PC-3 (cell line): ENCODE results near the gene NTM. TPM values are rescaled to one million over a fixed set of nuclear protein-coding genes. Genes with fewer than 3 reads are reported as not detected.

Experiments used
- ATAC-seq: fragments of 200-7000 bp; cut with Tn5 transposase; 2 replicates; pipeline ENCODE4 v1.9.1; 2020; ENCODE audit warnings: mild to moderate bottlenecking, moderate library complexity
- BruUV-seq: library from RNA; stranded (reverse); fragments of 400-500 nt; replicated peaks from 2 replicates; lab custom pipeline; 2021; lab: Mats Ljungman, UMichigan
- CTCF ChIA-PET: fragments of 300-600 bp; sonication (Branson Sonifier 250); formaldehyde crosslinking; loops from one replicate; lab custom pipeline; 2022; ENCODE audit warnings: antibody characterized with exemption; lab: Charles Lee
- POLR2A ChIA-PET: fragments of 300-600 bp; sonication (Branson Sonifier 250); formaldehyde crosslinking; loops from one replicate; lab custom pipeline; 2022; ENCODE audit warnings: antibody characterized with exemption; ENCODE audit not compliant: unreplicated experiment; lab: Charles Lee
- DNase-seq: peaks from one replicate; pipeline ENCODE4 v3.0.0-alpha.2; 2015
- H2AFZ ChIP-seq: fragments of 300-600 bp; sonication (generic); 2 replicates; pipeline ENCODE4 v1.6.0; 2016; ENCODE audit warnings: antibody characterized with exemption, low read length
- H3F3A ChIP-seq: fragments of 300-600 bp; sonication (generic); one replicate; pipeline ENCODE4 v1.6.0; 2017; ENCODE audit warnings: antibody characterized with exemption, low read length, control low read depth, mild to moderate bottlenecking; ENCODE audit not compliant: unreplicated experiment
- H3K27ac ChIP-seq: fragments of 300-600 bp; sonication (generic); 2 replicates; pipeline ENCODE4 v1.5.1; 2016; ENCODE audit warnings: mild to moderate bottlenecking, low read length
- H3K27me3 ChIP-seq: fragments of 300-600 bp; sonication (generic); 2 replicates; pipeline ENCODE4 v1.6.1; 2016; ENCODE audit warnings: low read length, mixed read lengths
- H3K36me3 ChIP-seq: fragments of 300-600 bp; sonication (generic); 2 replicates; pipeline ENCODE4 v1.6.1; 2016; ENCODE audit warnings: low read depth, mixed run types, low read length, mixed read lengths
- H3K4me1 ChIP-seq: fragments of 300-600 bp; sonication (generic); 2 replicates; pipeline ENCODE4 v1.5.1; 2016; ENCODE audit warnings: low read length; ENCODE audit not compliant: insufficient read depth
- H3K4me2 ChIP-seq: fragments of 300-600 bp; sonication (generic); 2 replicates; pipeline ENCODE4 v1.6.0; 2016; ENCODE audit warnings: low read length
- H3K4me3 ChIP-seq: fragments of 300-600 bp; sonication (generic); 2 replicates; pipeline ENCODE4 v1.5.1; 2016; ENCODE audit warnings: mild to moderate bottlenecking, low read length, mixed read lengths
- H3K79me2 ChIP-seq: fragments of 300-600 bp; sonication (generic); 2 replicates; pipeline ENCODE4 v1.6.1; 2017; ENCODE audit warnings: low read length, mixed read lengths
- H3K9ac ChIP-seq: fragments of 300-600 bp; sonication (generic); 2 replicates; pipeline ENCODE4 v1.6.0; 2016; ENCODE audit warnings: mild to moderate bottlenecking, low read length
- H3K9me2 ChIP-seq: fragments of 300-600 bp; sonication (generic); replicated peaks from 2 replicates; pipeline ENCODE4 v1.6.1; 2016; ENCODE audit warnings: mixed run types, low read length, mixed read lengths
- H3K9me3 ChIP-seq: fragments of 300-600 bp; sonication (generic); 2 replicates; pipeline ENCODE4 v1.6.1; 2016; ENCODE audit warnings: low read length, mixed read lengths
- H4K20me1 ChIP-seq: fragments of 300-600 bp; sonication (generic); 2 replicates; pipeline ENCODE4 v1.6.1; 2016; ENCODE audit warnings: low read length, mixed read lengths
- CTCF ChIP-seq: fragments of 300-600 bp; sonication (generic); conservative IDR thresholded peaks from 2 replicates; pipeline ENCODE4 v1.5.1; 2017; ENCODE audit warnings: antibody characterized with exemption, low read depth, mild to moderate bottlenecking, low read length
- EZH2 ChIP-seq: fragments of 300-600 bp; sonication (generic); IDR thresholded peaks from one replicate; pipeline ENCODE4 v1.6.1; 2017; ENCODE audit warnings: antibody characterized with exemption, mild to moderate bottlenecking, low read length; ENCODE audit not compliant: unreplicated experiment
- EZH2phosphoT487 ChIP-seq: fragments of 300-600 bp; sonication (generic); IDR thresholded peaks from 2 replicates; pipeline ENCODE4 v1.6.1; 2018; ENCODE audit warnings: mild to moderate bottlenecking, antibody characterized with exemption, low read length, borderline replicate concordance
- intact Hi-C: fragments of 100-400 bp; cut with micrococcal nuclease; formaldehyde crosslinking; loops from 2 replicates; pipeline ENCODE4 v1.9.0; 2023
- total RNA-seq: library from RNA; depleted of rRNA; stranded (reverse); fragments of >200 nt; gene quantifications from 2 replicates; pipeline ENCODE4 v1.2.3, GENCODE V29; 2014

Gene NTM
- total RNA-seq, 1 experiment from 2014 or later = not detected

GRCh38 chr11:132264616-132265015 lies 894.2 kb downstream of the NTM start:
- intact Hi-C loops = no loop called here
- H3K36me3 ChIP-seq = no peaks in the 10 kb centered on the region
- ATAC-seq (no peak), DNase-seq (no peak)
- H3K4me2 ChIP-seq = no peak overlapping the region
- H3K4me3 ChIP-seq = no peak overlapping the region
- no peaks in the 10 kb centered on the region for H3K4me1 ChIP-seq
- H4K20me1 ChIP-seq = no peaks in the 10 kb centered on the region
- peaks cover 13% of the 10 kb centered on the region; the same call in 1 of the 2 replicates for H3K27me3 ChIP-seq
- ChIA-PET CTCF (no interaction called here), POLR2A (no interaction called here)
- no peak overlapping the region for H2AFZ ChIP-seq
- no peak for TF ChIP-seq EZH2
- TF ChIP-seq EZH2phosphoT487 = no peak
- TF ChIP-seq CTCF = no peak
- peaks cover 17% of the 10 kb centered on the region; the same call in 1 of the 2 replicates for H3K9me3 ChIP-seq
- no peaks in the 10 kb centered on the region for H3K9me2 ChIP-seq
- H3K9ac ChIP-seq = no peak overlapping the region
- no peaks in the 10 kb centered on the region for H3F3A ChIP-seq
- BruUV-seq = no TSS peak
- H3K27ac ChIP-seq = no peak overlapping the region
- no peaks in the 10 kb centered on the region for H3K79me2 ChIP-seq

GRCh38 chr11:132278801-132279574 lies 908.6 kb downstream of the NTM start:
- peaks cover 19% of the 10 kb centered on the region for H3K9me3 ChIP-seq
- intact Hi-C loops = no loop called here
- no peaks in the 10 kb centered on the region for H3K79me2 ChIP-seq
- H3K4me2 ChIP-seq = no peak overlapping the region
- no peaks in the 10 kb centered on the region for H3K36me3 ChIP-seq
- no peak overlapping the region for H3K9ac ChIP-seq
- H3K27me3 ChIP-seq = 0 out of 2 replicates have a peak, but pooled peaks cover 3% of the 10 kb centered on the region
- H3K4me1 ChIP-seq = no peaks in the 10 kb centered on the region
- ChIA-PET POLR2A (no interaction called here), CTCF (no interaction called here)
- no peak overlapping the region for H3K27ac ChIP-seq
- H3K9me2 ChIP-seq = no peaks in the 10 kb centered on the region
- no peak overlapping the region for H3K4me3 ChIP-seq
- H4K20me1 ChIP-seq = no peaks in the 10 kb centered on the region
- TF ChIP-seq EZH2 = no peak
- peak; percentile 55; the same call in 1 of the 2 replicates for TF ChIP-seq CTCF
- DNase-seq (peak; percentile 10), ATAC-seq (no peak)
- H3F3A ChIP-seq = no peaks in the 10 kb centered on the region
- no peak overlapping the region for H2AFZ ChIP-seq
- BruUV-seq = no TSS peak

- H3K4me2 ChIP-seq = no peak overlapping the region
- DNase-seq (no peak), ATAC-seq (no peak)
- no peaks in the 10 kb centered on the region for H3K79me2 ChIP-seq
- H3K9me3 ChIP-seq = peaks cover 16% of the 10 kb centered on the region
- no peak for TF ChIP-seq EZH2
- no peak for TF ChIP-seq CTCF
- no peak for TF ChIP-seq EZH2phosphoT487
- H3K9ac ChIP-seq = no peak overlapping the region
- H3K27me3 ChIP-seq = 0 out of 2 replicates have a peak, but pooled peaks cover 15% of the 10 kb centered on the region
- POLR2A ChIA-PET = no interaction called here
- no peaks in the 10 kb centered on the region for H3K9me2 ChIP-seq
- CTCF ChIA-PET = no interaction called here
- no peak overlapping the region for H3K27ac ChIP-seq
- no peak overlapping the region for H3K4me3 ChIP-seq
- no peaks in the 10 kb centered on the region for H3K36me3 ChIP-seq
- intact Hi-C loops = no loop called here
- no peaks in the 10 kb centered on the region for H4K20me1 ChIP-seq
- no TSS peak for BruUV-seq
- no peaks in the 10 kb centered on the region for H3K4me1 ChIP-seq
- H2AFZ ChIP-seq = no peak overlapping the region
- H3F3A ChIP-seq = no peaks in the 10 kb centered on the region
Measured at GRCh38 chr11:132284048-132284447, 913.6 kb downstream of the NTM start.
